ENCODE results near the gene DCLK2. TPM values are rescaled to one million over a fixed set of nuclear protein-coding genes. Genes with fewer than 3 reads are reported as not detected.

DCLK2 gene
- total and polyA plus RNA-seq, 2 of the 8 experiments (the other 6 are each of a cell fraction or from before 2014, with no cell fraction given) = 0.32 to 0.37 TPM

- TF ChIP-seq CREB1 (IDR thresholded peaks at IDR 0.05) (0 out of 2 replicates have a peak, but pooled peaks have one; percentile 58), SP1 (IDR thresholded peaks at IDR 0.05; ENCODE audit: low read depth, low read length) (no peak), YY1 (IDR thresholded peaks at IDR 0.05; ENCODE audit: low read depth, low read length) (0 out of 2 replicates have a peak, but pooled peaks have one; percentile 28), E2F6 (IDR thresholded peaks at IDR 0.05) (peak; percentile 35; the same call in 1 of the 2 replicates), SIX5 (IDR thresholded peaks at IDR 0.05; ENCODE audit: low read depth, low read length) (no peak), SUZ12 (IDR thresholded peaks at IDR 0.05; ENCODE audit: low read length) (no peak), EGR1 (IDR thresholded peaks at IDR 0.05; ENCODE audit: borderline replicate concordance, low read depth, low read length) (peak; percentile 34; the same call in 1 of the 2 replicates)
Observed at GRCh38 chr4:150078041-150078578, at the start of gene DCLK2 (continued).
